AG08396 (cell line): Measurements from ENCODE around the gene PAOX.

Experiments
- DNase-seq: peaks from one replicate; pipeline ENCODE4 v3.0.0; 2012; ENCODE audit warnings: low spot score, mixed read lengths

The PAOX gene

GRCh38 chr10:133439517-133440461 lies 60.7 kb downstream of the PAOX start:
- no peak for DNase-seq

GRCh38 chr10:133440633-133441285 lies 61.7 kb downstream of the PAOX start:
- no peak for DNase-seq
